ENCODE data around the gene VCAN. TPM values are rescaled to one million over a fixed set of nuclear protein-coding genes. Genes with fewer than 3 reads are reported as not detected.

The VCAN gene
- total RNA-seq, 2 donors from 2014 or later, result 9.8 to 27.2 TPM

DNA sequence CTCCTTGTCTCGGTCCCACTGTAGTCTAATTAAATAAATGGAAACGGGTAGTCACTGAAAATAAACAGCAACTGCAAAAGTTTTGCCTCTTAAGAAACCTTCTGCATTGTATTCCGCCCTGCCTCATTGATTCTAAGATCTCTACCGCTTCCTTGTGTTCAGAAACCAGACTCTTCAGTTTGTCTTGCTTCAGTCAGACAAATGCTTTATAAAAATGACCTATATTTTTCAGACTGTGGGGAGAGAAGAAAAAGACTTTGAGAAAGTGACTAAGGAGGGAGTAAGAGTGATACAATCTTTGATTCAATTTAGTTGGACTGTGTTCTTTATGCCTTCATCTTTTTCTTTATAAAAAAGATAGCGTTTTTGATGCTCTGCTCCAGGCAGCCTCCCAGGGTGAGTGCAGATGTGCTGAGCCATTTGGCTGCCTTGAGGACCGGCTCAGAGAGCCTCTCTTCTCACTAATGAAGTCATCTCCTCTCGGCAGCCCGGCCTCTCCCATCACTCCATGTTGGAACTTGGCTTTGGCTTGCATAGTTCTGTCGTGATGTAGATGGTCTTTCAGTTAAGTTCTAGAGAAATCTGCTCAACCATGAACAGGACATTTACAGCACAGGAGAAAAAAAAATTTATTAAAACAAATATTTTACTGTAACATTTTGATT is 4.0 kb upstream of the VCAN start:
- H3K9me3 ChIP-seq, result no peaks in the 10 kb centered on the region
- H3K27me3 ChIP-seq, result peaks cover 23% of the 10 kb centered on the region
- H3K4me3 ChIP-seq, result no peak overlapping the region
- intact Hi-C loops (cut with DNase I), result no loop called here
- H3K27ac ChIP-seq, result no peak overlapping the region
- H3K4me1 ChIP-seq, result no peaks in the 10 kb centered on the region
- no peak for DNase-seq
- no peaks in the 10 kb centered on the region for H3K36me3 ChIP-seq
- no peak overlapping the region for H3K9ac ChIP-seq (ENCODE audit: low read depth in 2 of 2, low read length in 2 of 2)
- TF ChIP-seq, protein P1, sequence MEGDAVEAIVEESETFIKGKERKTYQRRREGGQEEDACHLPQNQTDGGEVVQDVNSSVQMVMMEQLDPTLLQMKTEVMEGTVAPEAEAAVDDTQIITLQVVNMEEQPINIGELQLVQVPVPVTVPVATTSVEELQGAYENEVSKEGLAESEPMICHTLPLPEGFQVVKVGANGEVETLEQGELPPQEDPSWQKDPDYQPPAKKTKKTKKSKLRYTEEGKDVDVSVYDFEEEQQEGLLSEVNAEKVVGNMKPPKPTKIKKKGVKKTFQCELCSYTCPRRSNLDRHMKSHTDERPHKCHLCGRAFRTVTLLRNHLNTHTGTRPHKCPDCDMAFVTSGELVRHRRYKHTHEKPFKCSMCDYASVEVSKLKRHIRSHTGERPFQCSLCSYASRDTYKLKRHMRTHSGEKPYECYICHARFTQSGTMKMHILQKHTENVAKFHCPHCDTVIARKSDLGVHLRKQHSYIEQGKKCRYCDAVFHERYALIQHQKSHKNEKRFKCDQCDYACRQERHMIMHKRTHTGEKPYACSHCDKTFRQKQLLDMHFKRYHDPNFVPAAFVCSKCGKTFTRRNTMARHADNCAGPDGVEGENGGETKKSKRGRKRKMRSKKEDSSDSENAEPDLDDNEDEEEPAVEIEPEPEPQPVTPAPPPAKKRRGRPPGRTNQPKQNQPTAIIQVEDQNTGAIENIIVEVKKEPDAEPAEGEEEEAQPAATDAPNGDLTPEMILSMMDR (IDR thresholded peaks at IDR 0.05), result no peak

DNA sequence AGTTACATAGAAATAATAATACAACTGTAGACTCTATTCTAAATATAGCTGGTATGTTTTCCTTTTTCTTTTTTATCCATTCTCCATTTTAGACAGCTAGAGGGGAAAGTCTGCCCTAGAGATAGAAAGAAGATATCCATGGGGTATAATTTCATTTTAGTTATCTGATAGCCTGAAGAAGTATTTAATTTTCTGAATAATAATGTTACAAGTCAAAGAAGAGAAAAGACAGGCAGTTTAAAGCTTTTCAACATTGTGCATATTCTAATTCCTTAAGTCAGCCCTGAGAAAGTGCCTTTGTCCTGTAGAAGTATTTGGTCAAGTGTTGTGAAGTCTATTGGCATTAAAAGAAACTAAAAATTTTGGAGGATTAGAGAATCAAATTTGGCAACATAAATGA is 2.5 kb upstream of the VCAN start:
- Histone ChIP-seq H3K9me3 (no peaks in the 10 kb centered on the region), H3K36me3 (no peaks in the 10 kb centered on the region), H3K4me3 (no peak overlapping the region), H3K27me3 (peaks cover 37% of the 10 kb centered on the region), H3K9ac (ENCODE audit: low read depth in 2 of 2, low read length in 2 of 2) (no peak overlapping the region), H3K27ac (no peak overlapping the region), H3K4me1 (no peaks in the 10 kb centered on the region)
- intact Hi-C loops (cut with DNase I), result no loop called here
- TF ChIP-seq, protein P1 (IDR thresholded peaks at IDR 0.05), result no peak
- DNase-seq, result no peak

DNA sequence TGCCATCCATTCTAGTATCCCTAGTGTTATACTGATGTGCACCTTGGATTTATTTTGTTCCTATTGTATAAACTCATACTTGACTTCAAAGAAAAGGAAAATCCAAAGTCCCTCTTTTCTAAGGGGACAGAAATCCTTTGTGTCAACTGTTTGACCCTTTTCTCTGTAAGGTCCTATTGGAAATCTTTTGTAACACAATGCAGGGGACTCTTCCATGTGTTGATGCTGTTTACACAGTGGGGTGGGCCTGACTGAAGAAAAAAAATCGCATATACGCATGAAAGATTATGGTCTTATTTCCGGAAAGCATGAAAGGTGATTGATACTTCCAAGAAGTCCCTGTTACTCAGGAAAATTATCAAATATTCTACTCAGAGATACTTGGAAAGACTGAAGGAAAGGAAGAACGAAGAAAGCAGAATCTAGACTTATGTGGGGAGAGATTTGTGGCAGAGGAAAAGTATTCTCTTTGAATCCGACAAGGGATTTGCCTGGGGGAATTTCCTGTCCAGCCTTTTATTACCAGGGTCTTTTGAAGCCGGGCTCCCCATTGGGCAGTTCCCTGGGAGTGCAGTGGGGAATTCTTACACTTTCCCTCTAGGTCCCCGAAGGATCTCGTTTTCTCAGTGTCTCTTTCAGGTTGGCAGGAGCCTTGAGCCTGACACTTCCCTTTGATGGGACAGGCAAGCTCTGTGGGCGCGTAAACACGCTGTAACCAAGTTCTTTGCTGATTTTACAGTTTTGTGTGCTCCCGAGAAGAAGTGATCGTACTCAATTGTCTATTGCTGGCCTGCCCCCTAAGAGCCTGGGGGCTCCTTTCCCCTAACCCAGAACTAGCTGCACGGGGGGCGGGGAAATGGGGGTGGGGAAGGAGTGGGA is 779 bp upstream of the VCAN start:
- no peak for DNase-seq
- H3K4me3 ChIP-seq, result no peak overlapping the region
- H3K27me3 ChIP-seq, result peaks cover 53% of the 10 kb centered on the region
- no peaks in the 10 kb centered on the region for H3K36me3 ChIP-seq
- H3K9me3 ChIP-seq, result no peaks in the 10 kb centered on the region
- H3K4me1 ChIP-seq, result no peaks in the 10 kb centered on the region
- no peak overlapping the region for H3K9ac ChIP-seq (ENCODE audit: low read depth in 2 of 2, low read length in 2 of 2)
- TF ChIP-seq, protein P1 (IDR thresholded peaks at IDR 0.05), result no peak
- intact Hi-C loops (cut with DNase I), result no loop called here
- H3K27ac ChIP-seq, result no peak overlapping the region

DNA sequence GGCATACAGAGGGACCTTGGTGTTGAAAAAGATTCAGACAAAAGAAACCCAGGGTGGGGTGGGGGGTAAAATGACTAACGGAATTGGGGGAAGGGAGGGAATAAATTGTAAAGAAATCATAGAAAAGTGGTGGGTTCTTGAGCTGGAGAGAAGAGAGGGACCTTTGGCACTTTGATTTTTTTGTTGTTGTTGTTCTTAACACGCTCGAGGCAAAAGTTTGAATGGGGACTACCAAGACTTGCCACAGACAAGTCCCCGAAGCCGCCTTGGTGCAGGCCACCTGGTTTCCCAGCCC is 616 bp downstream of the VCAN start:
- intact Hi-C loops (cut with DNase I), result no loop called here
- no peaks in the 10 kb centered on the region for H3K4me1 ChIP-seq

DNA sequence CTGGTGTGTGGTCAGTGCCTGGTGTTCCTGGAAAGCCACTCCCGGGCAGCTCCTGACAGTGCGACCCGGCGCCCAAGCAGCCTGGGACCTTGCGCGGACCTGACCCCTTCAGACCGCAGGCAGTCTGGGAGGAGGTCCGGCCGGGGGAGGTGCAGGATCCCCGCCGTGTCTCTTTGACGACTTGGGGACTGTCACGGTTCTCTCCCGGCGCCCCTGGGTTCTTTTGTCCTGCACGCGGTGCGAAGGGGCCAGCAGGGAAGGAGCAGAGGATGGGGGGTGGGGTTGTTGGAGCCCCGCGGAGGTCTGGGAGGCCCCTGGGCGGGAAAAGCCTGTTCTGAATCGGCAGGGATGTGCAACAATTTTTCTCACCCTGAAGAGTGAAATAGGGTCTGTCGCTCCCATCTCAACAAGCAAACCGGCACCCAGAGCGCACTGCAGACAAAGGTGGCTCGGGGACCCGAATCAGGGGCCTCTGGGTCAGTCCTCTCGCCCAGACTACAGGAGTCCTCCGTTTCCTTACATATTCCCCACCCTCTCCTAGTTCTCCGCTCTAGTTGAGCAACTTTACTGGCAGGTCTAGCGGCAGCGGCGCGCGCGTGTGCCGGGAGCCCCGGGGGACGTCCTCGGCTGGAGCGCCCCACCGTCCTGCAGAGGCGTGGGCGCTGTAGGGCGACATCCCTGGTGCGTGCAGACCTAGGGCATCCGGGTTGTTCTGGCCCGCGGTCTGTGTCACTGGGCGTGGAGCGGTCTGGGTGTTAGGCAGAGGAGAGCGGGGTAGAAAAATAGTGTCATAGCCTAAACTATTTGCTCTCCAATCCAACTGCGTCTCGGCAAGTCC is 1.2 kb downstream of the VCAN start:
- Histone ChIP-seq H3K4me3 (peak overlapping the region; percentile 29), H3K9ac (ENCODE audit: low read depth in 2 of 2, low read length in 2 of 2) (no peak overlapping the region), H3K27ac (peak overlapping the region; percentile 49), H3K4me1 (no peaks in the 10 kb centered on the region), H3K9me3 (no peaks in the 10 kb centered on the region), H3K36me3 (no peaks in the 10 kb centered on the region), H3K27me3 (peaks cover 57% of the 10 kb centered on the region)
- peak; percentile 29 for DNase-seq
- intact Hi-C loops (cut with DNase I), result no loop called here
- TF ChIP-seq, protein P1 (IDR thresholded peaks at IDR 0.05), result no peak

More for the DNA sequence above, 616 bp downstream of the VCAN start:
- peak overlapping the region; percentile 29 for H3K4me3 ChIP-seq
- H3K27me3 ChIP-seq, result peaks cover 57% of the 10 kb centered on the region
- no peak for DNase-seq
- no peaks in the 10 kb centered on the region for H3K9me3 ChIP-seq
- no peaks in the 10 kb centered on the region for H3K36me3 ChIP-seq
- TF ChIP-seq, protein P1 (IDR thresholded peaks at IDR 0.05), result no peak
- peak overlapping the region; percentile 49 for H3K27ac ChIP-seq
- no peak overlapping the region for H3K9ac ChIP-seq (ENCODE audit: low read depth in 2 of 2, low read length in 2 of 2)

Measured in colonic mucosa (tissue), 4 donors.